DOHH2 (cell line): ENCODE results near the gene RIPOR2.

ENCODE experiments used
- H3F3A ChIP-seq: fragments of 200-600 bp; sonication (generic), shearing (Covaris generic); 2 replicates; pipeline ENCODE4 v1.6.0; 2016; ENCODE audit warnings: antibody characterized with exemption, mild to moderate bottlenecking; ENCODE audit not compliant: control insufficient read depth, insufficient read depth
- H3K27ac ChIP-seq: fragments of 200-600 bp; sonication (generic); 2 replicates; pipeline ENCODE4 v1.5.1; 2014; ENCODE audit warnings: low read depth, mild to moderate bottlenecking, low read length, moderate library complexity
- H3K27me3 ChIP-seq: fragments of 200-600 bp; sonication (generic); 2 replicates; pipeline ENCODE4 v1.6.1; 2014; ENCODE audit warnings: mild to moderate bottlenecking, low read length, mixed read lengths; ENCODE audit not compliant: control insufficient read depth
- H3K36me3 ChIP-seq: fragments of 200-600 bp; sonication (generic); 2 replicates; pipeline ENCODE4 v1.6.1; 2014; ENCODE audit warnings: mild to moderate bottlenecking, low read length, moderate library complexity, mixed read lengths; ENCODE audit not compliant: control insufficient read depth
- H3K4me1 ChIP-seq: fragments of 200-600 bp; sonication (generic); 2 replicates; pipeline ENCODE4 v1.6.1; 2014; ENCODE audit warnings: mild to moderate bottlenecking, low read length, mixed read lengths; ENCODE audit not compliant: control insufficient read depth
- H3K4me2 ChIP-seq: fragments of 200-600 bp; sonication (generic); 2 replicates; pipeline ENCODE4 v1.6.0; 2014; ENCODE audit warnings: mild to moderate bottlenecking, low read length, moderate library complexity
- H3K4me3 ChIP-seq: fragments of 200-600 bp; sonication (generic); 2 replicates; pipeline ENCODE4 v1.5.1; 2014; ENCODE audit warnings: mild to moderate bottlenecking, low read length, mixed read lengths
- H3K79me2 ChIP-seq: fragments of 200-600 bp; sonication (generic); 2 replicates; pipeline ENCODE4 v1.6.1; 2014; ENCODE audit warnings: mild to moderate bottlenecking, low read length, mixed read lengths; ENCODE audit not compliant: control insufficient read depth
- H3K9me2 ChIP-seq: fragments of 200-600 bp; sonication (generic); replicated peaks from 2 replicates; pipeline ENCODE4 v1.6.1; 2014; ENCODE audit warnings: mild to moderate bottlenecking, low read length, mixed read lengths; ENCODE audit not compliant: control insufficient read depth
- H3K9me3 ChIP-seq: fragments of 200-600 bp; sonication (generic); 2 replicates; pipeline ENCODE4 v1.6.1; 2014; ENCODE audit warnings: antibody characterized with exemption, low read length, mixed read lengths; ENCODE audit not compliant: control insufficient read depth, insufficient read depth
- H4K20me1 ChIP-seq: fragments of 200-600 bp; sonication (generic); 2 replicates; pipeline ENCODE4 v1.6.0; 2014; ENCODE audit warnings: low read depth, mild to moderate bottlenecking, antibody characterized with exemption, low read length, moderate library complexity; ENCODE audit not compliant: control insufficient read depth, insufficient read depth
- EZH2phosphoT487 ChIP-seq: fragments of 200-600 bp; sonication (generic); IDR thresholded peaks from 2 replicates; pipeline ENCODE4 v1.6.1; 2017; ENCODE audit warnings: borderline replicate concordance, mild to moderate bottlenecking, antibody characterized with exemption, low read length, moderate library complexity, mixed read lengths
- TF ChIP-seq, protein P1 (sequence below): fragments of 200-600 bp; sonication (generic); IDR thresholded peaks from one replicate; pipeline ENCODE4 v1.5.1; 2014; ENCODE audit warnings: antibody characterized with exemption, mild to moderate bottlenecking, low read depth, low read length; ENCODE audit not compliant: poor library complexity, severe bottlenecking

RIPOR2 gene

GRCh38 chr6:24903681-24904080 is 32.1 kb downstream of the RIPOR2 start:
- Histone ChIP-seq H3K27ac (no peak overlapping the region), H3K9me2 (no peaks in the 10 kb centered on the region), H3K27me3 (no peaks in the 10 kb centered on the region), H4K20me1 (no peaks in the 10 kb centered on the region), H3K36me3 (peaks cover 92% of the 10 kb centered on the region), H3F3A (peaks cover 11% of the 10 kb centered on the region), H3K4me2 (peak overlapping the region; percentile 48), H3K79me2 (peaks cover 100% of the 10 kb centered on the region), H3K9me3 (no peaks in the 10 kb centered on the region), H3K4me1 (peaks cover 100% of the 10 kb centered on the region), H3K4me3 (peak overlapping the region; percentile 2; the same call in 1 of the 2 replicates)
- no peak for TF ChIP-seq EZH2phosphoT487
- TF ChIP-seq, protein P1, sequence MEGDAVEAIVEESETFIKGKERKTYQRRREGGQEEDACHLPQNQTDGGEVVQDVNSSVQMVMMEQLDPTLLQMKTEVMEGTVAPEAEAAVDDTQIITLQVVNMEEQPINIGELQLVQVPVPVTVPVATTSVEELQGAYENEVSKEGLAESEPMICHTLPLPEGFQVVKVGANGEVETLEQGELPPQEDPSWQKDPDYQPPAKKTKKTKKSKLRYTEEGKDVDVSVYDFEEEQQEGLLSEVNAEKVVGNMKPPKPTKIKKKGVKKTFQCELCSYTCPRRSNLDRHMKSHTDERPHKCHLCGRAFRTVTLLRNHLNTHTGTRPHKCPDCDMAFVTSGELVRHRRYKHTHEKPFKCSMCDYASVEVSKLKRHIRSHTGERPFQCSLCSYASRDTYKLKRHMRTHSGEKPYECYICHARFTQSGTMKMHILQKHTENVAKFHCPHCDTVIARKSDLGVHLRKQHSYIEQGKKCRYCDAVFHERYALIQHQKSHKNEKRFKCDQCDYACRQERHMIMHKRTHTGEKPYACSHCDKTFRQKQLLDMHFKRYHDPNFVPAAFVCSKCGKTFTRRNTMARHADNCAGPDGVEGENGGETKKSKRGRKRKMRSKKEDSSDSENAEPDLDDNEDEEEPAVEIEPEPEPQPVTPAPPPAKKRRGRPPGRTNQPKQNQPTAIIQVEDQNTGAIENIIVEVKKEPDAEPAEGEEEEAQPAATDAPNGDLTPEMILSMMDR: no peak

DNA sequence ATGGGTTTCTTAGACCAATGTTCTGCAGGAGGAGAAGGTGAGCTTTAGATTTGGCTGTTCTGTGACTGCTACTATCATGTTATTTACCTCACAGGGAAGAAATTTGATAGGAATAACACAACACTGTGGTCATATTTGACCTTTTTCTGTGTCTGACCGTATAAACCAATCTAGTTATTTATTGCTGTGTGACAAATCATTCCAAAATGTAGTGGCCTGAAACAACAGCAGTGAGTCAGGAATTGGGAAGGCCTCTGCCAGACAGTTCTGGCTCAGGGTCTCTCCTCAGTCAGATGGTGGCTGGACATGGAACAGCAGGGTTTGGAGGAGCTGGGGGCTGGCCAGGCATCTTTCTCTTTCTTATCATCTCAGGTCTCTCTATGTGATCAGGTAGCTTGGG is 33.0 kb downstream of the RIPOR2 start:
- H3K79me2 ChIP-seq: peaks cover 100% of the 10 kb centered on the region
- TF ChIP-seq, protein P1: no peak
- no peak for TF ChIP-seq EZH2phosphoT487
- H3K36me3 ChIP-seq: peaks cover 96% of the 10 kb centered on the region
- no peaks in the 10 kb centered on the region for H3K27me3 ChIP-seq
- H4K20me1 ChIP-seq: no peaks in the 10 kb centered on the region
- no peaks in the 10 kb centered on the region for H3K9me3 ChIP-seq
- H3F3A ChIP-seq: peaks cover 5% of the 10 kb centered on the region
- peak overlapping the region; percentile 61 for H3K27ac ChIP-seq
- no peaks in the 10 kb centered on the region for H3K9me2 ChIP-seq
- H3K4me1 ChIP-seq: peaks cover 100% of the 10 kb centered on the region
- peak overlapping the region; percentile 48 for H3K4me2 ChIP-seq
- H3K4me3 ChIP-seq: peak overlapping the region; percentile 4

DNA sequence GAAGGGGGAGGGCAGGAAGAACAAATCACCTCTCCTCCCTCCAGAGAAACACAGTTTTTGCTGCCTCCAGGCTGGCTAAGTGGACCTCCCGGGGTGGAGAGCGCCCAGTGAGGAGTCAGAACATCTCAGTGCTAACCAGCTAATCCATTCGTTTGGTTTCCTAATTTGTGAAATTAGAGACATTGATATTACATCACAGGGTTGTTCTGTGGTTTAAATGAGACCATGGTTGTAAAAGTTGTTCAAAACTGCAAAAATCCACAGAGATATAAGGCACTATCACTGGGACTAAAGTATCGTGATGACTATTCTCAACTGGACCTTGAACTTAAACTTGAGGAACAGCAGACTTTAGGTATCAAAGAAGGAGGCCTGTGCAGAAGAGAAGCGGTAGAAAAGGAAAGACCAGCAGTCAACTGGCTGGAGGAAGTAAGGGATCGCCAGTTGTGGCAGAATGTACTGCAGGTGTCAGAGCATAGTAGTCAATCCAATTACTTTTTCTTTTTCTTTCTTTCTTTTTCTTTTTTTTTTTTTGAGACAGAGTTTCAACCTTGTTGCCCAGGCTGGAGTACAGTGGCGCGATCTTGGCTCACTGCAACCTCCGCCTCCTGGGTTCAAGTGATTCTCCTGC is 33.9 kb downstream of the RIPOR2 start:
- Histone ChIP-seq H3K4me3 (peak overlapping the region; percentile 14), H3K4me2 (peak overlapping the region; percentile 48), H3K9me3 (no peaks in the 10 kb centered on the region), H3K4me1 (peaks cover 99% of the 10 kb centered on the region), H3K27me3 (no peaks in the 10 kb centered on the region), H4K20me1 (no peaks in the 10 kb centered on the region), H3K9me2 (no peaks in the 10 kb centered on the region), H3K79me2 (peaks cover 100% of the 10 kb centered on the region), H3F3A (peaks cover 5% of the 10 kb centered on the region), H3K27ac (peak overlapping the region; percentile 61), H3K36me3 (peaks cover 94% of the 10 kb centered on the region)
- TF ChIP-seq EZH2phosphoT487: no peak
- TF ChIP-seq, protein P1: no peak
